Glutamatergic neuron (in vitro differentiated cells): ENCODE results near the gene GRIN1. TPM values are rescaled to one million over a fixed set of nuclear protein-coding genes. Genes with fewer than 3 reads are reported as not detected.

Source experiments
- DNase-seq: peaks from one replicate; pipeline ENCODE4 v3.0.0; 2022
- H3K27ac Mint-ChIP-seq: one replicate; pipeline ENCODE4 v1.8.0; 2020; ENCODE audit warnings: mild to moderate bottlenecking, mixed read lengths, inconsistent platforms; ENCODE audit not compliant: unreplicated experiment
- H3K27me3 Mint-ChIP-seq: one replicate; pipeline ENCODE4 v1.8.0; 2020; ENCODE audit warnings: mild to moderate bottlenecking, moderate library complexity, mixed read lengths, inconsistent platforms; ENCODE audit not compliant: unreplicated experiment
- H3K36me3 Mint-ChIP-seq: one replicate; pipeline ENCODE4 v1.8.0; 2020; ENCODE audit warnings: mild to moderate bottlenecking, mixed read lengths, inconsistent platforms; ENCODE audit not compliant: unreplicated experiment
- H3K4me1 Mint-ChIP-seq: one replicate; pipeline ENCODE4 v1.8.0; 2020; ENCODE audit warnings: mild to moderate bottlenecking, low read depth, mixed read lengths, inconsistent platforms; ENCODE audit not compliant: unreplicated experiment
- H3K4me3 Mint-ChIP-seq: one replicate; pipeline ENCODE4 v1.8.0; 2020; ENCODE audit warnings: mild to moderate bottlenecking, mixed read lengths, inconsistent platforms; ENCODE audit not compliant: unreplicated experiment
- H3K9me3 Mint-ChIP-seq: one replicate; pipeline ENCODE4 v1.8.0; 2020; ENCODE audit warnings: mild to moderate bottlenecking, moderate library complexity, mixed read lengths, inconsistent platforms; ENCODE audit not compliant: unreplicated experiment
- CTCF ChIP-seq: fragments of 200-600 bp; sonication (generic); IDR thresholded peaks from one replicate; pipeline ENCODE4 v1.5.0; 2021; ENCODE audit not compliant: partially characterized antibody, unreplicated experiment
- total RNA-seq: library from RNA; stranded (reverse); fragmentation: NEBNext Ultra II Directional; extraction: Animal tissue kit (Norgen Biotek cat#: 25700); gene quantifications from one replicate; pipeline ENCODE4 v1.2.1, GENCODE V29; 2021; ENCODE audit not compliant: unreplicated experiment

Gene GRIN1
- total RNA-seq, 1 donor from 2014 or later = 5.5 TPM

DNA sequence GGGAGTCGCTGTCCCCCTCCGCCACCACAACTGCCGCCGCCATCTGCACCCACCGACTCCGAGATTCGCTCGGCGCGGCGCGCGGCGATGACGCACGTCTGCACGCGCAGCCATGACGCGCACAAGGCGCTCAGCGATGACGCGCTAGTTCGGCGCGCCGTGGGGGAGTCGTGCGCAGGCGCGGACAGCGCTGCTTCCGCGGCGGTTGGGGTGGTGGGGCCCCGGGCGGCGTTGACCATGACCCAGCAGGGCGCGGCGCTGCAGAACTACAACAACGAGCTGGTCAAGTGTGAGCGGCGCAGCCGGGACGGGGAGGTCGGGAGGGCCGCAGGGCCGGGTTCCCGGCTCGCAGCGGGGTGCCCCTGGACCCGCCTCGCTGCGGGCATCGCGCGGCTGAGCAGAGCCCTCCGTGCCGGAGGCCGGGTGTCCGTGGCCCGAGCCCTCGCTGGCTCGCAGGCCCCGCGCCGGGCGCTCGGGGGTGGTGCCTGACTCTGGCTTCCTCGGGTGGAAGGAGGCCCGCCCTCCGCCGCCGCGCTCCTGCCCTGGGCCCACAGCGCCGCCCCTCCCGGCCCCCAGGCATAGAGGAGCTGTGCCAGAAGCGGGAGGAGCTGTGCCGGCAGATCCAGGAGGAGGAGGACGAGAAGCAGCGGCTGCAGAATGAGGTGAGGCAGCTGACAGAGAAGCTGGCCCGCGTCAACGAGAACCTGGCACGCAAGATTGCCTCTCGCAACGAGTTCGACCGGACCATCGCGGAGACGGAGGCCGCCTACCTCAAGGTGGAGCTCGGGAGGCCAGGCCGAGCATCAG, 49.7 kb downstream of the GRIN1 start, which contains the start of the genes ANAPC2 and SSNA1:
Gene ANAPC2, minus strand, starts transcription at position 71 of the 807 bp plus-strand sequence. Its CDS starts 28 bp downstream, at position 43.
Gene SSNA1, plus strand, starts transcription at position 187 of the 807 bp plus-strand sequence. Its CDS starts 51 bp downstream, at position 238.
- peaks cover 4% of the 10 kb centered on the region for H3K4me1 Mint-ChIP-seq
- H3K4me3 Mint-ChIP-seq = peak within 1 kb of the TSS; percentile 96
- H3K36me3 Mint-ChIP-seq = no peaks in the 10 kb centered on the region
- H3K27me3 Mint-ChIP-seq = peaks cover 2% of the 10 kb centered on the region
- DNase-seq = peak; percentile 96
- no peak for TF ChIP-seq CTCF
- peak within 1 kb of the TSS; percentile 85 for H3K27ac Mint-ChIP-seq
- H3K9me3 Mint-ChIP-seq = peaks cover 10% of the 10 kb centered on the region

- H3K27ac Mint-ChIP-seq = peak overlapping the region; percentile 85
- DNase-seq = no peak
- peaks cover 10% of the 10 kb centered on the region for H3K9me3 Mint-ChIP-seq
- peaks cover 2% of the 10 kb centered on the region for H3K27me3 Mint-ChIP-seq
- peaks cover 4% of the 10 kb centered on the region for H3K4me1 Mint-ChIP-seq
- no peaks in the 10 kb centered on the region for H3K36me3 Mint-ChIP-seq
- peak overlapping the region; percentile 96 for H3K4me3 Mint-ChIP-seq
- TF ChIP-seq CTCF = no peak
Measured at GRCh38 chr9:137189297-137190295, 50.6 kb downstream of the GRIN1 start.

DNA sequence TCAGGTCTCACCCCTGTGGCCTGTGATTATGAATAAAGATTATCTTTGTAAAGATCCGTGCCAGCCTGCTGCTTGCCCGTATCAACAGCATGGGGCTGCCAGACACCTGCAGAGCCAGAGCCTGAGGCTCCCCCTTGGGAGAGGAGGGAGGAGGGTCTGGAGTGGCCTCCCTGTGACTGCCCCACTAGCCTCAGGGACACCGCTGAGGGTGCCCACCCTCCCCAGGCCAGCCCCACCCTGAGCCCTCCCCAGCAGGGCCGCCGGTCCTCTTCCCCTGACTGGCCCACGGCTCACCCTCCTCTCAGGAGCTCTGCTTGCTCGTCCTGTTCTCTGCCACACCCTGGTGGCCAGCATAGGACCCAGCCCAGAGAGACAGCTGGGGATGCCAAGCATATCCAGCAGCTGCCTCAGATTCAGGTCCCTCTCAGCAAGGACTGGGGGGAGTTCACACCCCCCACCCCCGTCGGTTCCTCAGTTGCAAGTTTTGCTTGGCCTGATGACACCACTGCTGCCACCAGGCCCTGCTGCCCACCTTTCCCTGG, 51.4 kb downstream of the GRIN1 start:
- no peak for TF ChIP-seq CTCF
- H3K36me3 Mint-ChIP-seq = no peaks in the 10 kb centered on the region
- H3K4me1 Mint-ChIP-seq = peaks cover 4% of the 10 kb centered on the region
- DNase-seq = no peak
- no peak overlapping the region for H3K27ac Mint-ChIP-seq
- H3K27me3 Mint-ChIP-seq = peaks cover 2% of the 10 kb centered on the region
- peaks cover 10% of the 10 kb centered on the region for H3K9me3 Mint-ChIP-seq
- H3K4me3 Mint-ChIP-seq = peak overlapping the region; percentile 59

- Mint-ChIP-seq H3K36me3 (no peaks in the 10 kb centered on the region), H3K27ac (no peak overlapping the region), H3K4me3 (no peak overlapping the region), H3K27me3 (peaks cover 2% of the 10 kb centered on the region), H3K4me1 (peaks cover 4% of the 10 kb centered on the region), H3K9me3 (peaks cover 10% of the 10 kb centered on the region)
- DNase-seq = no peak
- no peak for TF ChIP-seq CTCF
Measured at GRCh38 chr9:137191245-137191644, 52.3 kb downstream of the GRIN1 start.
